ENCODE results near the gene GNAI1. TPM values are rescaled to one million over a fixed set of nuclear protein-coding genes. Genes with fewer than 3 reads are reported as not detected.

The GNAI1 gene
- polyA plus RNA-seq (ENCODE audit: insufficient read length in 4 of 4), result 100 to 1,000 TPM in 2 of 4 donors, 10 to 100 TPM in 2; 55.7 to 151 (median 116) TPM

- DNase-seq (ENCODE audit: low read depth in 4 of 4, low spot score in 3 of 4), result no peak
Measured at GRCh38 chr7:80134536-80135308, at the start of gene GNAI1. TSS of gene GNAI1 (plus strand) at chr7:80134831. CDS start at chr7:80135161, 330 bp downstream.

- DNase-seq (ENCODE audit: low read depth in 4 of 4, low spot score in 3 of 4), result no peak
Measured at GRCh38 chr7:80087051-80087770, 47.4 kb upstream of the GNAI1 start.

GRCh38 chr7:80087771-80088170 is 46.9 kb upstream of the GNAI1 start:
- no peak for DNase-seq (ENCODE audit: low read depth in 4 of 4, low spot score in 3 of 4)

GRCh38 chr7:80088705-80089104 is 45.9 kb upstream of the GNAI1 start:
- DNase-seq (ENCODE audit: low read depth in 4 of 4, low spot score in 3 of 4), result no peak

- DNase-seq (ENCODE audit: low read depth in 4 of 4, low spot score in 3 of 4), result no peak
Measured at GRCh38 chr7:80089366-80089765, 45.3 kb upstream of the GNAI1 start.

DNA sequence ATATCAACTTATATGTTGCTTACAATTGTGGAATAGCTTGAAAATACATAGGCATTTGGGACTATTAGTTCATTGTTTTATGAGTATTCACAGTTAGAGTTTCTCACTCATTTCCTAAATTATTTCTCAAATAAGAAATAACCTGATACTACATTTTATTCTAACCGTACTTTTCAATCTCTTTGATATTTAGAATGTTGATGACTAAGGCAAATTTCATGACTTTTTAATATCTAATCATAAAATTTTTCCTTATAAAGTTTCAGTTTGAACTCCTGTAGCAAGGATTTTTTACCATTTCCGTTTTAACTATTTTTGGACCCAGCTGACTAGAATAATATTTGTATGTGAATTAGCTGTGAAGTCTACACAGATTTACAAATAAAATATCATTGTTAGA is 41.3 kb upstream of the GNAI1 start:
- no peak for DNase-seq (ENCODE audit: low read depth in 4 of 4, low spot score in 3 of 4)

DNA sequence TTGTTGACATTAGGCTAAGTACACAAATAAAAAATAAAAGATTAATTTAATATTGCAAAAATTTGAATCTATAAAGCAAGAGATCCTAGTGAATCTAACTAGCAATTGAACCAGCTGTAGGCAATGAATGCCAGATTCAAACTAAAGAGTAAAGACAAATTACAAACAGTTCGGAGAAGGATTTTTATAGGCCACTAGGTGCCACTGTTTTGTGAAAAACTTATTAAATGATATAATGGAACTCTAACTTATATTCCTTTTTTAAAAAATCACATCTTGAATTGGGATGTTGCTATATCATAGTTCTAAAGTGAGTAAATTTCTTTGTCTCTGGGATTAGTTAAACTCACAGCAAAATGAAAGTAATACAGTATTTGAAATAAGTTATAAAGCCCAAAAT is 39.1 kb upstream of the GNAI1 start:
- DNase-seq (ENCODE audit: low read depth in 4 of 4, low spot score in 3 of 4), result no peak

- no peak for DNase-seq (ENCODE audit: low read depth in 4 of 4, low spot score in 3 of 4)
Measured at GRCh38 chr7:80097756-80098155, 36.9 kb upstream of the GNAI1 start.

DNA sequence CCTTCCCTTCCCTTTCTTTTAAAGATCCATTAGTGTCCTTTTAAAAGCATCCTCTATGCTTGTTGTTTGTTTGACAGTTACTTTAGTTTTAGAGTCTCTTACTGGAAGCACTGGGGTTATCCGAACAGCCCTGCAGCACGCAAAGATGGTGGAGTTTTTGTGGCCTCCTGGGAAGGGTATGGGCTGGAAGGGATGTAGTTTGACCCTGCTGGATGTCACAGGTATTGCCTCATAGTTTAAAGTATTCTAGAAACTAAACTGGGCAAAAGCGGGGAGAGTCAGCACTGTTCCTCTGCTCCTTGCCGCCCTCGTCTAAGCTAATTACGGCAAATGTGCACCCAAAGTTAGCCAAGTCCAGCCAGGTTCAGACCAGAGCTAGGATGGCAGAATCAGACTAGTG is 35.8 kb upstream of the GNAI1 start:
- DNase-seq (ENCODE audit: low read depth in 4 of 4, low spot score in 3 of 4), result no peak

- no peak for DNase-seq (ENCODE audit: low read depth in 4 of 4, low spot score in 3 of 4)
Measured at GRCh38 chr7:80100254-80100653, 34.4 kb upstream of the GNAI1 start.

- no peak for DNase-seq (ENCODE audit: low read depth in 4 of 4, low spot score in 3 of 4)
Measured at GRCh38 chr7:80105701-80106408, 28.8 kb upstream of the GNAI1 start.

GRCh38 chr7:80106498-80107113 is 28.0 kb upstream of the GNAI1 start:
- no peak for DNase-seq (ENCODE audit: low read depth in 4 of 4, low spot score in 3 of 4)

DNA sequence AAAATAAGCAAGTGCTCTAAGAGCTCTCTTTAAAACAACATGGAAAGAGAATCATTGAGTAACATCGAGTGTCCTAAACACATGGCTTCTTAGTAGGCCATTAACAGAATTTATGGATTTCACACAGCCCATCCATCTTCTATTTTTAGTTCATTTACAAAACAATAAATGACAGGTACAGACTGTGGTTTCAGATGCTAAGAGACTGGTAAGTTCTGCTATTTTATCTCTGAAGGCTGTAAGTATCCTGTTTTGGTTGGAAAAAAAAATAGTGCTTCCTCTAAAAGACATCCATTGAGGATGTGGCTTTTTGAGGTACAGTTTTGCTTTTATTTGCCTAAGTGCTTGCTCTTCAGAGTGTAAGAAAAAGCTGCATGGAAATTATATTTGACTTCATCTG is 27.4 kb upstream of the GNAI1 start:
- no peak for DNase-seq (ENCODE audit: low read depth in 4 of 4, low spot score in 3 of 4)

DNA sequence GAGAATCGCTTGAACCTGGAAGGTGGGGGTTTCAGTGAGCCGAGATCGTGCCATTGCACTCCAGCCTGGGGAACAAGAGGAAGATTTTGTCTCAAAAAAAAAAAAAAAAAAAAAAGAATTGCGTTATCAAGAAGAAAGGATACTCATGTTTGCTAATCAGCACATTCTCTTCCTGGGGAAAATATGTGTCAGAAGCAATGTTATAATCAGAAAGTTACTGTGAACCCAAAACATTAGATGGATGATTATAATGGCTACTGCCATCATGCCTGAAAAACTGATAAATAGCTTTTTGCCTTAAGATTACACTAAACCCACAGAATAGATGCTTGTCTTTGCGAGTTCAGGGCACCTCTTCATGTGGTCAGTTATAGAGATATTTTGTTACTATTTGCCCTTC is 24.3 kb upstream of the GNAI1 start:
- DNase-seq (ENCODE audit: low read depth in 4 of 4, low spot score in 3 of 4), result no peak

DNA sequence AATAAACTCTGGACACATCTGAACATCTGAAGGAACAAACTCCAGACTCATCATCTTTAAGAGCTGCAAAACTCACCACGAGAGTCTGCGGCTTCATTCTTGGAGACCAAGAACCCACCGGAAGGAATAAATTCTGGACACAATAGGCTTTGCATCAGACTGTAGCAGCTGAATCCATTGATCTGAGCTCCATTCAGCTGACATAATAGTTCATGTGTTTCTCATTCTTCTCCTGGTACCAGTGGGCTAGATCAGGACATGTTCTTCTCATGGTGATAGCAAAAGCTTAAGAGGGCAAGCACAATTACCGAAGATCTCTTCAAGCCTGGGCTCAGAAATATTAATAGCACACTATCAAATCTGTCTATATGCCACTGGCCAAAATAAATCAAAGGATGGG is 20.5 kb upstream of the GNAI1 start:
- DNase-seq (ENCODE audit: low read depth in 4 of 4, low spot score in 3 of 4), result no peak

- no peak for DNase-seq (ENCODE audit: low read depth in 4 of 4, low spot score in 3 of 4)
Measured at GRCh38 chr7:80124526-80125264, 9.9 kb upstream of the GNAI1 start.

DNA sequence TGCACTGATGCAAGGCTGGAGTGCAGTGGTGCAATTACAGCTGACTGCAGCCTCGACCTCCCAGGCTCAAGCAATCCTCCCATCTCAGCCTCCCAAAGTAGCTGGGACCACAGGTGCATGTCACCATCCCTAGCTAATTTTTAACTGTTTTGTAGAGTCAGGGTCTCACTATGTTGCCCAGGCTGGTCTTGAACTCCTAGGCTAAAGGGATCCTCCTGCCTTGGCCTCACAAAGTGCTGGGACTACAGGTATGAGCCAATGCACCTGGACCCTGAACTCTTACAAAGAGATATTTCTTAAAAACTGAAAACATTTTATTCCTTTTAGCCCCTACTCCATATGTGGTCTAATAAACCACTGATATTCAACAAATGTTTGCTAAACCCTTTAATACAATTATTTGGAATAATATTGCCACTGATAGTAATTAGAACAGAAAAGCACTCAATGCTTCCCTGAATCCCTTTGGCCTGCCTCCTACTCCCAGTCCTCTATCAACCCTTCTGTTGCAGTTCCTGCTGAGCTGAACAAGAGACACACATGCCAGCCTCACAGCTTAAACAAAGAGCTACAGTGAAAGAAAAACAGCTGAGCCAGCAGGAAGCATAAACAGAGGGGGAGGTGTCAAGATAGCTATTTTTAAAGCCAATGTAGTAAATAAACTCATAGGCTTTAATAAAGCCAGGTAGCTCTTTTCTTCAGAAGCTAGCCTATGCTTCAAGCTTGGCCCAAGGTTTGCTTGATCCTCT is 7.0 kb upstream of the GNAI1 start:
- no peak for DNase-seq (ENCODE audit: low read depth in 4 of 4, low spot score in 3 of 4)

DNA sequence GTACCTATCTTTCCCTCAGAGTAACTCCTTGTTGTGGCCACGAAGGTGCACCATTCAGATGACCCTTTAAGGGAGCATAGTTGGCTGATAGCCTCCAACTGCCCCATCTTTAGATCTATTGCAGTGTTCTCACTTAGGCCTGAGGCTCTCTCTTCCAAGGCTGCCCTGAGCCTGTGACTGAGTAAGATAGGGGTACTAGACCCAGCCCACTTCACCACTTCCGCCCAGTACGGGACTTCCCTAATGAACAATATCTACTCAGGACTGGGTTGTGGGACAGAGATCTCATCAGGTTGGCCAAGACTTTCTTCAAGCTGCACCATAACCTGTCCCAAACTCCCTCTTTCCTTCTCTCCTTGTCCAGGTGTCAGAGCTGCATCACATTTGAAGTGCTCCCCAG is 5.7 kb upstream of the GNAI1 start:
- no peak for DNase-seq (ENCODE audit: low read depth in 4 of 4, low spot score in 3 of 4)

DNA sequence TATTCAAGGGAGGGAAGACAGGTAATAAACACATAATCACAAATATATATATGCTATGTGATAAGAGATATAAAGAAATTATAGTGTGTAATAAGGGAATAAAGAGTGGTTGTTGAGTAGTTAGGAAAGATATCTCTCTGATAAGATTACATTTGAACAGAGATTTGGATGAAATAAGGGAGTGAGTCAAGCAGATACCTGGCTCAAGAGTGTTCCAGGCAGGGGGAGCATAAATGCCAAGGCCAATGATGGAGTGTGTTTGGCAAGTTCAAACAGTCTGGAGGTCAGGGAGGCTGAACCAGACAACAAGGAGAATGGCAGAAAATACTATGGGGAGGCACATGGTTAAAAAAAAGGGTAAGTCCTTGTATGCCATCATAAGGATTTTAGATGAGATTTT is 4.8 kb upstream of the GNAI1 start:
- DNase-seq (ENCODE audit: low read depth in 4 of 4, low spot score in 3 of 4), result no peak

Measured in left renal pelvis (tissue), 4 donors.